HG02571 (cell line): ENCODE results near the gene C1QB.

Source experiments
- ATAC-seq: cut with Tn5 transposase; IDR thresholded peaks from one replicate; pipeline ENCODE4 v1.9.1; 2021; ENCODE audit warnings: mild to moderate bottlenecking, moderate library complexity; ENCODE audit not compliant: unreplicated experiment

The C1QB gene

GRCh38 chr1:22633697-22634463 lies 19.2 kb upstream of the C1QB start:
- no peak for ATAC-seq

GRCh38 chr1:22635436-22635835 lies 17.6 kb upstream of the C1QB start:
- no peak for ATAC-seq

- ATAC-seq = no peak
Measured at GRCh38 chr1:22636353-22636752, 16.7 kb upstream of the C1QB start, which contains the start of gene C1QA. C1QA (plus strand) TSS chr1:22636628; CDS start chr1:22637617, 989 bp downstream.

GRCh38 chr1:22636927-22637326 lies 16.1 kb upstream of the C1QB start:
- ATAC-seq = no peak

GRCh38 chr1:22637907-22638445 lies 15.1 kb upstream of the C1QB start:
- no peak for ATAC-seq

- no peak for ATAC-seq
Measured at GRCh38 chr1:22638476-22639234, 14.4 kb upstream of the C1QB start.

GRCh38 chr1:22639286-22639685 lies 13.8 kb upstream of the C1QB start:
- no peak for ATAC-seq

- no peak for ATAC-seq
Measured at GRCh38 chr1:22641247-22641646, 11.8 kb upstream of the C1QB start.

GRCh38 chr1:22641906-22642636 lies 11.0 kb upstream of the C1QB start:
- ATAC-seq = no peak

GRCh38 chr1:22643381-22643780 lies 9.7 kb upstream of the C1QB start, which contains the start of gene C1QC:
C1QC (plus strand) TSS chr1:22643633; CDS start chr1:22644024, 391 bp downstream.
- ATAC-seq = no peak

- ATAC-seq = no peak
Measured at GRCh38 chr1:22643928-22644327, 9.1 kb upstream of the C1QB start.

GRCh38 chr1:22645931-22646330 lies 7.1 kb upstream of the C1QB start:
- ATAC-seq = no peak

- no peak for ATAC-seq
Measured at GRCh38 chr1:22646384-22646783, 6.7 kb upstream of the C1QB start.

- no peak for ATAC-seq
Measured at GRCh38 chr1:22650089-22650693, 2.8 kb upstream of the C1QB start.

GRCh38 chr1:22651941-22652856 lies 837 bp upstream of the C1QB start:
- ATAC-seq = no peak

- ATAC-seq = no peak
Measured at GRCh38 chr1:22654692-22655091, 1.7 kb downstream of the C1QB start.

- no peak for ATAC-seq
Measured at GRCh38 chr1:22658385-22659163, 5.5 kb downstream of the C1QB start.

GRCh38 chr1:22660716-22661241 lies 7.7 kb downstream of the C1QB start:
- no peak for ATAC-seq

- ATAC-seq = no peak
Measured at GRCh38 chr1:22661880-22662279, 8.8 kb downstream of the C1QB start.
